NCI-H748 (cell line): ENCODE results near the gene TMC6.
A peak's percentile ranks its signal among the peaks of the same experiment; 100 is the strongest.
"Not testable (repeated sequence)": the region's sequence is repeated elsewhere in the genome, so short reads cannot be mapped to it uniquely, and the experiment has no call there.

Experiments used
- DNase-seq: peaks from one replicate; lab custom pipeline; 2025; ENCODE audit not compliant: unreplicated experiment; lab: John Stamatoyannopoulos, UW

The TMC6 gene

GRCh38 chr17:78082988-78083387 lies 45.6 kb downstream of the TMC6 start:
- peak; percentile 86 for DNase-seq

GRCh38 chr17:78082355-78082872 lies 46.1 kb downstream of the TMC6 start:
- peak; percentile 21 for DNase-seq

- DNase-seq, result no peak
Observed at GRCh38 chr17:78081551-78081950, 47.0 kb downstream of the TMC6 start.

GRCh38 chr17:78079253-78079652 lies 49.3 kb downstream of the TMC6 start:
- DNase-seq, result no peak

- no peak for DNase-seq
Observed at GRCh38 chr17:78075545-78075944, 53.0 kb downstream of the TMC6 start.

DNA sequence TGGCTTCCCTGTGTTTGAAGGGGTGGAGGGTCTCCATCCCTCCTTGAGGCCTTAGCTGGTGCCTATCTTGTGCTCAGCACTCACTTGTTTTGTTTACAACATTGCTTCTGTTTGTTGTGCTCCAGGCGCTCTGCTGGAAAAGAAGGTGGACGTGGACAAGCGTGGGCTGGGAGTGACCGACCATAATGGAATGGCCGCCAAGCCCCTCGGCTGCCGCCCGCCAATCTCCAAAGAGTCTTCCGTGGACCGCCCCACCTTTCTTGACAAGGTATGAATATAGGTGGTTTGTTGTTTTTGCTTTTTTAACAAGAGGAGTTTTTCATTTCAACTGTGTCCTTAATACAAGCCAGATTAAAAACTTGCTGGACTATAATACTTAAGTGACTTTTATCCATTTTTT lies 53.5 kb downstream of the TMC6 start:
- no peak for DNase-seq

GRCh38 chr17:78072961-78073360 lies 55.6 kb downstream of the TMC6 start:
- DNase-seq, result no peak

DNA sequence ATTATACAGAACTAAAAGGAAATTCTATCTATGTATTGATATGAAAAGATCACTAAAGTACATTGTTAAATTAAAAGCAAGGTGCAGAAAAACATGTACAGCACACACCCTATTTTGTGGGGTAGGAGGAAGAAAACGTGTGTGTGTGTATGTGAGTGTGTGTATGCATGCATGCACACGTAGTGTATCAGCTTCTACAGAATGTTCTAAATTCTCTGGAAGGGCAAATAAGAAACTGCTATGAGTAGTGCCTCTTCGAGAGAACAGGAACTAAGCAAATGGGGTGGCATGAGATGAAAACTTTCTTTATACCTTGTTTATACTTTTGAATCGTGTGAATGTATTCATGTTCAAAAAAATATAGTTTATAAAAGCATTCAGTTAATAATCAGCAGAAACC lies 58.9 kb downstream of the TMC6 start:
- no peak for DNase-seq

- DNase-seq, result not testable (repeated sequence)
Observed at GRCh38 chr17:78066976-78067375, 61.6 kb downstream of the TMC6 start.

DNA sequence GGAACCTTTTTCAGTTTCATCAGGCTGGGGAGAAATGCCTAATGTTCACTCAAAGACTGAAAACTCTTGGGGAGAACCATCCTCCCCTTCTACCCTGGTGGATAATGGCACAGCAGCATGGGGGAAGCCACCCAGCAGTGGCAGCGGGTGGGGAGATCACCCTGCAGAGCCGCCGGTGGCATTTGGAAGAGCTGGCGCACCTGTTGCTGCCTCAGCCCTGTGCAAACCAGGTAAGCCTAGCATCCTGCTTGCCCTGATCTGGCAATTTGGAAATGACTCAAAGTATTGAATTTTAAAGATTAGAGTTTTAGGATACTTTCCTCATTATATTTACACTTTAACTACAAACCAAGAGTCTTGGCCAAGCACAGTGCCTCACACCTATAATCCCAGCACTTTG lies 63.8 kb downstream of the TMC6 start:
- no peak for DNase-seq

GRCh38 chr17:78063489-78063888 lies 65.1 kb downstream of the TMC6 start:
- DNase-seq, result no peak

DNA sequence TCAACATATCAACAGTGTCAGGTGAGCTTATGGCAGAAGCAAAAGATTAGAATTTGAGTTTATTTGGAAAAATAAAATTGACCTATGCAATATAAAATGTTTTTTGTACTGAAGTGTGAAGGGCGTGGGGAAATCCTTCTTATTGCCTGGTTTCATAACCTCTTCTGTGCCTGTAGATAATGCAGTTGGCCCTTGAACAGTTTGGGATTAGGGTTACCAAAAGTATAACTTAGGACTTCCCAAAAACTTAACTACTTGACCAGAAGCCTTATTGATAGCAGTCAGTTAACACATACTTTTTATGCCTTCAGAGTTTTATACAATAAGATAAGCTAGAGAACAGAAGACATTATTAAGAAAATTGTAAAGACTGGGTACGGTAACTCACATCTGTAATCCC lies 66.0 kb downstream of the TMC6 start:
- DNase-seq, result no peak
